NCI-H2196 treated with DMSO at 0.1 percent for 48 hours (cell line): ENCODE data around the gene TNFRSF19.
"Not testable (repeated sequence)": the region's sequence is repeated elsewhere in the genome, so short reads cannot be mapped to it uniquely, and the experiment has no call there.

Experiments used
- DNase-seq: peaks from one replicate; lab custom pipeline; 2025; ENCODE audit not compliant: unreplicated experiment; lab: John Stamatoyannopoulos, UW

Gene TNFRSF19

GRCh38 chr13:23570099-23570920 lies at the start of gene TNFRSF19:
TSS of gene TNFRSF19 (plus strand) at chr13:23570412. CDS start at chr13:23590184, 19,772 bp downstream.
- DNase-seq: no peak

GRCh38 chr13:23529926-23530325 lies 40.3 kb upstream of the TNFRSF19 start:
- not testable (repeated sequence) for DNase-seq

- DNase-seq: no peak
These were observed 38.8 kb upstream of the TNFRSF19 start for GRCh38 chr13:23531446-23531845.

GRCh38 chr13:23534090-23534489 lies 36.1 kb upstream of the TNFRSF19 start:
- DNase-seq: no peak

GRCh38 chr13:23541221-23541824 lies 28.9 kb upstream of the TNFRSF19 start:
- no peak for DNase-seq

- DNase-seq: no peak
These were observed 25.5 kb upstream of the TNFRSF19 start for GRCh38 chr13:23544668-23545067.

GRCh38 chr13:23547000-23547590 lies 23.1 kb upstream of the TNFRSF19 start:
- DNase-seq: no peak

GRCh38 chr13:23549724-23550123 lies 20.5 kb upstream of the TNFRSF19 start:
- DNase-seq: no peak

- no peak for DNase-seq
These were observed 20.0 kb upstream of the TNFRSF19 start for GRCh38 chr13:23550163-23550562.

GRCh38 chr13:23551213-23552008 lies 18.8 kb upstream of the TNFRSF19 start:
- no peak for DNase-seq

GRCh38 chr13:23552171-23552570 lies 18.0 kb upstream of the TNFRSF19 start:
- no peak for DNase-seq

GRCh38 chr13:23552661-23553060 lies 17.6 kb upstream of the TNFRSF19 start:
- no peak for DNase-seq

GRCh38 chr13:23554000-23554399 lies 16.2 kb upstream of the TNFRSF19 start:
- DNase-seq: no peak

- no peak for DNase-seq
These were observed 13.2 kb upstream of the TNFRSF19 start for GRCh38 chr13:23557043-23557442.

- no peak for DNase-seq
These were observed 12.5 kb upstream of the TNFRSF19 start for GRCh38 chr13:23557733-23558132.

GRCh38 chr13:23558675-23559536 lies 11.3 kb upstream of the TNFRSF19 start:
- DNase-seq: peak; percentile 83

- DNase-seq: no peak
These were observed 9.6 kb upstream of the TNFRSF19 start for GRCh38 chr13:23560571-23561089.

GRCh38 chr13:23561261-23561660 lies 9.0 kb upstream of the TNFRSF19 start:
- no peak for DNase-seq

- no peak for DNase-seq
These were observed 6.9 kb upstream of the TNFRSF19 start for GRCh38 chr13:23563085-23563845.
